Thymus (tissue), 11 donors: Measurements from ENCODE around the gene WDR19. TPM values are rescaled to one million over a fixed set of nuclear protein-coding genes. Genes with fewer than 3 reads are reported as not detected.

ENCODE experiments used
- DNase-seq, 9 donors: peaks; one replicate each; pipeline ENCODE4 v3.0.0-alpha.2; 2013; ENCODE audit warnings: low spot score in 9 of 9, low read depth in 6 of 9, missing footprints in 1 of 9
- H3K27ac ChIP-seq, 2 donors: one replicate each; pipeline ENCODE4 v1.5.1; 2013; ENCODE audit warnings: control low read depth in 1 of 2, low read depth in 1 of 2, low read length in 1 of 2, mild to moderate bottlenecking in 1 of 2, moderate library complexity in 1 of 2
- H3K27me3 ChIP-seq, 2 donors: one replicate each; pipeline ENCODE4 v1.5.1; 2013; ENCODE audit warnings: low read length in 1 of 2; ENCODE audit not compliant: control insufficient read depth in 2 of 2, insufficient read depth in 1 of 2
- H3K36me3 ChIP-seq, 2 donors: one replicate each; pipeline ENCODE4 v1.5.1; 2013; ENCODE audit warnings: low read length in 1 of 2, mild to moderate bottlenecking in 1 of 2, moderate library complexity in 1 of 2; ENCODE audit not compliant: control insufficient read depth in 2 of 2, insufficient read depth in 2 of 2
- H3K4me1 ChIP-seq, 2 donors: one replicate each; pipeline ENCODE4 v1.5.1; 2013; ENCODE audit warnings: low read length in 2 of 2; ENCODE audit not compliant: control insufficient read depth in 2 of 2, insufficient read depth in 2 of 2
- H3K4me3 ChIP-seq, 2 donors: one replicate each; pipeline ENCODE4 v1.5.1; 2013; ENCODE audit warnings: low read length in 2 of 2, control low read depth in 1 of 2, mild to moderate bottlenecking in 1 of 2
- H3K9me3 ChIP-seq, 2 donors: one replicate each; pipeline ENCODE4 v1.5.1; 2013; ENCODE audit warnings: low read length in 1 of 2, mild to moderate bottlenecking in 1 of 2; ENCODE audit not compliant: control insufficient read depth in 2 of 2, insufficient read depth in 1 of 2
- WGBS: extraction: QIAGEN DNeasy Blood & Tissue Kit; methylation state at CpG from one replicate; pipeline ENCODE4 v1.1.7; 2013; 5-methylcytosine and 5-hydroxymethylcytosine counted together
- polyA plus RNA-seq: library from polyadenylated mRNA; stranded (reverse); fragments of 200-250 nt; gene quantifications from one replicate; pipeline ENCODE4 v1.2.3, GENCODE V29; 2013
- total RNA-seq: library from RNA; stranded (reverse); fragments of 120-200 nt; gene quantifications from one replicate; pipeline ENCODE4 v1.2.4, GENCODE V29; 2013
- donor health status: healthy.

The WDR19 gene
- total and polyA plus RNA-seq, 2 donors, result 19.9 to 84.4 TPM

DNA sequence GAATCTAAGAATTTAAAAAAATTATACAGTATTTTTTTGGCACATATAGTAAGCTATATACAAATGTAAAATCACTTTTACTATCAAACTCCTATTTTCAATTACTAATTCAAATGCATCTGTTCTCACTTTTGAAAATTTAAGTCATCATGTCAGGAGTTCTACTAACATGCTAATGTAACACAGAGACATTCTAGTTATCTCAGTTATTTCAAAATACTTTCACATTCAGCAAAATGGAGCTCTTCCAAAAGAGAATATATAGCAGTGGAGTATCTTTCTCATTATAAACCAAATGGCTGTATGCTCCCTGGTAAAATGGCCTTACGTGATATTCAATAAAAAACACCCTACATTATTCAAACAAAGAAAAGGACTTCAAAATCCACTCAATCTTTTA, 141.5 kb downstream of the WDR19 start:
- Histone ChIP-seq H3K36me3 (peaks cover 18 to 43% of the 10 kb centered on the region in 2 donors), H3K9me3 (no peaks in the 10 kb centered on the region), H3K27ac (no peak overlapping the region), H3K4me3 (no peak overlapping the region), H3K27me3 (no peaks in the 10 kb centered on the region), H3K4me1 (no peaks in the 10 kb centered on the region)
- no peak for DNase-seq
- 95% methylated on average over 1 of the region's 1 CpG for WGBS

DNA sequence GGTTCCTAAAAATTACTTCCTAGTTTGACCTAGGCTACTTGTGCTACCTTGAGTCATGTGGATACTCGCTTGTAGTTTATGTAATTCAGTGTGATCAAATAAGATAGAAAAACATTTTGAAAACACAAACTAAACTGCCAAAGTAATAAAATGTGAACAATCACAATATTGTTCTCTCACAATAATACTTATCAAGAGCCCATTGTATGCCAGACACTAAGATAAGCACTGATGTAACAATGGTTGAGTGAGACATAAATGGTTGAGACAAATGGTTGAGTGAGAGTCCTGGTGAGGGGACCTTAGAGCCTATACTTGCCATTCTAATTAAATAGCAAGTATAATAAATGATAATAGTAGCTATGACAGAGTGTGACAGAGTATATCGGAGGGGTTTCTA, 142.1 kb downstream of the WDR19 start:
- Histone ChIP-seq H3K36me3 (peaks cover 13 to 39% of the 10 kb centered on the region in 2 donors), H3K27ac (no peak overlapping the region), H3K4me1 (no peaks in the 10 kb centered on the region), H3K27me3 (no peaks in the 10 kb centered on the region), H3K9me3 (no peaks in the 10 kb centered on the region), H3K4me3 (no peak overlapping the region)
- WGBS, result 100% methylated on average over 2 of the region's 2 CpGs
- no peak for DNase-seq

DNA sequence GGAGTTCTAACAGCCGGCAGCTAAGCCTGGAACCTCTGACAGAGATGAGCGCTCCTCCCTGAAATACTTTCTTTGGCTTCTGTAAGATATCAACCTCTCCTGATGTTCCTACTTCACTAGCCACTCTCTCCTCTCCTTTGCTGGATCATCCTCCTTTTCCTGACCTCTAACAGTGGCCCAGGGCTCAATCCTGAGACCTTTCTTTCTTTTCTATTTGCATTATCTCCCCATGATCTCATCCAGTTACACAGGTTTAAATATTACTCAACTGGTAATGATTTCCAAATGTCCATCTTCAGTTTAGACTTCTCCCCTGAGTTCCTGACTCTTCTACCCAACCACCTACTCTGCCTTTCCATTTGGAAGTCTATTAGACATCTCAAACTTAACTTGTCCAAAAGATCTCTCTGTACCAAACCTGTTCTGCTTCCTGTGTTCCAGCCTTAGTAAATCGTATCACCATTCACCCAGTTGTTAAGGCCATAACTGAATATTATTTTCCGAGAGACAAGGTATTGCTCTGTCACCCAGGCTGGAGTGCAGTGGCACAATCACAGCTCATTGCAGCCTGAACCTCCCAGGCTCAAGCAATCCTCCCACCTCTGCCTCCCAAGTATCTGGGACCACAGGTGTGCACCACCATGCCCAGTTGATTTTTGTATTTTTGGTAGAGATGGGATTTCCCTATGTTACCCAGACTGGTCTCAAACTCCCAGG, 142.7 kb downstream of the WDR19 start:
- no peak for DNase-seq
- Histone ChIP-seq H3K4me3 (no peak overlapping the region), H3K27me3 (no peaks in the 10 kb centered on the region), H3K9me3 (no peaks in the 10 kb centered on the region), H3K36me3 (peaks cover 11 to 33% of the 10 kb centered on the region in 2 donors), H3K4me1 (no peaks in the 10 kb centered on the region), H3K27ac (no peak overlapping the region)
- 98% methylated on average over 4 of the region's 4 CpGs for WGBS

DNA sequence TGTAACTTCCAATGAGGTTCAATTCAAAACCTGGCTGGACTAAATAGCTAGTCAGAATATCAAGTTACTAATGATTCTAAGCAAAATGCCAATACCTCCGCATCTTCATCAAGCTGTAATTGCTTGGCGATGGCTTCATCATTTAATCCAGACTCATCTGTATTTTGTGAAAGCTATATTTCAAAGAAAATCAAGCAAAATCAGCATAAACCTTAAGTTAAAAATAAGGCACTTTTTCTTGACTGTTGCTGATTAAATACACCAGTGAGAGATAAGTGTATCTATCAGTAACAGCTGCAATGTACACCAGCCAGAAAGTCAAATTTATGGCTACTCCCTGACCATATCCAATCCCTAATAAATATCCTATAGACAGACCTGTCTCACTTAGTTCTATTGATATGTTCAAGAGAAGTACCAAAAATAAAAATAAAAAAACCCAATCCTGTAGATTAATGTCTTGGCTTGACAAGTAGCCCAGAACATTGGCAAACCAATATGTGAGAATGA, 144.2 kb downstream of the WDR19 start:
- Histone ChIP-seq H3K27ac (no peak overlapping the region), H3K27me3 (no peaks in the 10 kb centered on the region), H3K4me3 (no peak overlapping the region), H3K36me3 (peaks cover 11 to 28% of the 10 kb centered on the region in 2 donors), H3K9me3 (no peaks in the 10 kb centered on the region), H3K4me1 (no peaks in the 10 kb centered on the region)
- no peak for DNase-seq
- over 99% methylated on average over 2 of the region's 2 CpGs for WGBS

DNA sequence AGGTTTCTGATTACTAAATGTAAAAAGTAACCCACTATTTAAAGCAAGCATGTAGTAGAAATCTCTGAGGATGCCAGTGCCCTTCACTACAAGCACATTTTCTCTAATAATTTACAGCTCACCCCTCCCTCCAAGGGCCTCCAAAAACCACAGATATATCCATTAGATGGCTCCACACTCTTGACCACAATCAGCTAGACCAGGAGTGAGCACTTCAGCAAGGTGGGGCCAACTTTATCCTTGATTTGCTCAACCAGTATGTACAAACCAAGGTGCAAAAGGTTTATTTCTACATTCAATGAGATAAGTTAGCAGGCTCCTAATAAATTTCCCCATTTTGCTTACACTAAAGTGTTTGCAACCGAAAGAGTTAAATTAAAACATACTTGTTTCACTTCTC, 148.0 kb downstream of the WDR19 start:
- Histone ChIP-seq H3K4me1 (no peaks in the 10 kb centered on the region), H3K27ac (no peak overlapping the region), H3K9me3 (no peaks in the 10 kb centered on the region), H3K4me3 (no peak overlapping the region), H3K27me3 (no peaks in the 10 kb centered on the region), H3K36me3 (peaks cover 5 to 12% of the 10 kb centered on the region in 2 donors)
- DNase-seq, result no peak
- 100% methylated on average over 1 of the region's 1 CpG for WGBS

DNA sequence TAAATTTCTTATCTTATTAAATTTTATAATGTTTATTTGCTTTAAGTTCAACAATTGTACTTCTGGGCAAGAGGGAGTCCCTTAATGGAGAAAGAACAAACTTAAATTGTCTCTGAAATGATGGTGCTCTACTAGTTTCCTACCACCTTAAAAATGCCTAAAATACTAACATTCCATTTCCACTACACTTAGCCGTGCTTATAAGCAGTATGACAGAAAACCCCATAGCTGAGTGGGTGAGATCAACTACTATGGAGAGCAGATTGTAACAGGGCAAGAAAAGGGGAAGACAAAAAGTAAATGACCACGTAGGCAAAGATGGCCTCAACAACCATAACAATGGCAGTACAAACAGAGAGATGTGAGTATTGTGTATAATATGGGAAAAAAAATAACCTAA, 148.9 kb downstream of the WDR19 start:
- Histone ChIP-seq H3K4me1 (no peaks in the 10 kb centered on the region), H3K27me3 (no peaks in the 10 kb centered on the region), H3K9me3 (no peaks in the 10 kb centered on the region), H3K27ac (no peak overlapping the region), H3K36me3 (peaks cover 4 to 5% of the 10 kb centered on the region in 2 donors), H3K4me3 (no peak overlapping the region)
- 97% methylated on average over 2 of the region's 2 CpGs for WGBS
- DNase-seq, result no peak

Other genes with a start within 250 kb of the WDR19 start
- gene TMEM156, start 150.1 kb upstream of the WDR19 start, total RNA-seq, result 15.0 TPM
- gene TMEM156, start 150.1 kb upstream of the WDR19 start, polyA plus RNA-seq, result 23.7 TPM
- 16.0 TPM for gene KLHL5, start 120.3 kb upstream of the WDR19 start, total RNA-seq
- 9.9 TPM for gene KLHL5, start 120.3 kb upstream of the WDR19 start, polyA plus RNA-seq
- gene RFC1, start 183.8 kb downstream of the WDR19 start, total RNA-seq, result 60.7 TPM
- 17.0 TPM for gene RFC1, start 183.8 kb downstream of the WDR19 start, polyA plus RNA-seq
- 0.05 TPM for gene KLB, start 224.4 kb downstream of the WDR19 start, total RNA-seq
- 0.14 TPM for gene KLB, start 224.4 kb downstream of the WDR19 start, polyA plus RNA-seq